Fibroblast of the conjunctiva (primary cell): Measurements from ENCODE around the gene FMO1.
A peak's percentile ranks its signal among the peaks of the same experiment; 100 is the strongest.
"Not testable (repeated sequence)": the region's sequence is repeated elsewhere in the genome, so short reads cannot be mapped to it uniquely, and the experiment has no call there.

Experiments
- DNase-seq: peaks from one replicate; pipeline ENCODE4 v3.0.0-alpha.2; 2010; ENCODE audit warnings: low read depth

The FMO1 gene

DNA sequence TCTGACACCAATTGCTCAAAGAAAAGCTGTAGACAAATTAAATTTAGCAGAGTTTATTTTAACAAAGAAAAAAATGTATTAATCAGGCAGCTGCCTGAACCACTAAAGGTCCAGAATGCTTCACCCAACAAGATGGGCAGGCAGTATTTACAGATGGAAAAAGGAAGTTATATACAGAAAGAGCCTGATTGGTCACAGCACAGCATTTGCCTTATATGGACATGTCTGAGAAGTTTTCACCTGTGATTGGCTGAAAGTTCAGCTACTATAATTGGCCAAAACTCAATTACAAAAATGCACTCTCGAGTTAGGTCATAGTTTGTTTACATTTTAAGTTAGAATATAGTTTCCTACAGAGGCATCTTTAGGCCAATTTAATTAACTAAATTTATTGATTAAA is 15.1 kb upstream of the FMO1 start:
- no peak for DNase-seq

DNA sequence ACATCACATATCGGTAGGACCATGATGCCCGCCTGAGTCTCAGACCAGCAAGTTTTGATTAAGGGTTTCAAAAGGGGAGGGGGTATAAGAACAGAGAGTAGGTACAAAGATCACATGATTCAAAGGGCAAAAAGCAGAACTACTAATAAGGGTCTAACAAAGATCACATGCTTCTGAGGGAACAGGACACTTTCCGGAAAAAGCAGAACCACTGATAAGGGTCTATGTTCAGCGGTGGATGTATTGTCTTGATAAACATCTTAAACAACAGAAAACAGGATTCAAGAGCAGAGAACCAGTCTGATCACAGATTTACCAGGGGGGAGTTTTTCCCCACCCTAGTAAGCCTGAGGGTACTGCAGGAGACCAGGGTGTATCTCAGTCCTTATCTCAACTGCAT is 12.1 kb upstream of the FMO1 start:
- not testable (repeated sequence) for DNase-seq

DNA sequence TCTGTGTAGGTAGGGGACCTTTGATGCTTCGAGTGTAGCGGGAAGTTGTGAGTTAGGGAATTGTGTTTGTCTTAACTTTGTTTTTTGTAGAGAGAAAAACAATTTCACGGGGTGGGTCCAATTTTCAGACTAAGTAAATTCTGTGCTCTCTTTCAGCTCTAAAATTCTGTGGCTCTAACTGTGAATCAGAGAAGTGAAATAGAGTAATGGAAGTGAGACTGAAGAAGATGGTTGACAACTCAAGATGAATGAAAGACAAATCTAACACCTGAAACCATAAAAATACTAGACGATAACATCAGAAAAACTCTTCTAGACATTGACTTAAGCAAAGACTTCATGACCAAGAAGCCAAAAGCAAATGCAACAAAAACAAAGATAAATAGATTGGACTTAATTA is 4.4 kb upstream of the FMO1 start:
- DNase-seq: no peak

DNA sequence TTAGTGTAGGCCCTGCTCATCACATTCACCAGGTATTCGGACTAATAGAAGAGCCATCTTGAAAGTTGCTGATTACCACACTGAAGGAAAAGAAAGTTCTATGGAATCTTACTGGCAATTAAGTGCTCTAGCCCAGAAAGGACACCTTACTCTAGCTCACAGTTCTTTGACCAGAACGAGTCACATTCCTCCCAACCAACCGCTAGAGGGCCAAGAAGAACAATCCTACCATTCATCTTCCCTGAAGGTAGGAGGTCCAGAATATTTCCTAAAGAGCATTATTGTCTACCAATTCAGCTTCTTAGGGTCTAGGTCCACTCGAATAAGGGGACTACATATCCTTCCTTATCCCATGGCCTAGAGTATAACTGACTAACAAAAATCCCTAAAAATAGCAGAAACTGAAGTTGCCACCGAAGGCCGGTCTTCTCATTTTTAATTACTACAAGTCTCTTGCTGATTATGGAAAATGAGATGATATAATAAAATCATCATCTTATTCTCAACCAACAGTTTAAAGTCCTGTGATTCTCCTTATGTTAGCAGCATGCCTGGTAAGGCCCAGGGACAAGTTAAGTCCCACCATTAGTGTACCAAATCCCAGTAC is 2.7 kb upstream of the FMO1 start:
- peak; percentile 24 for DNase-seq

DNA sequence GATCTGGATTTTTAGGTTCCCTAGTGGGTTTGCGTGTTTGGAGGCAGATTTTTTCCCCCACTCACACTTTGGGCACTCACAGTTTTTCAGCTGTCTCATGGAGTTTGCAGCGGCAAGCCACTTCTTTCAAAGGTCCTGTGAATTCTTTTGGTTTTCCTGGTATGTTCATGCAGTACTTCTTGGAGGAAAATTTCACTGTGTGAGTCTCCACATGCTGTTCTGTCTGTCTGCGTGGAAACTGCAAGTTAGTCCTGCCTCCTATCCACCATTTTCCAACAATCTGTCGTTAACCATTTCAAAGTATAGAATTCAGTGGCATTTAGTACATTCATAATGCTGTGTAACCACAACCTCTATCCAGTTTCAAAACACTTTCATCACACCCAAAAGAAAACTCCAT is 793 bp upstream of the FMO1 start:
- no peak for DNase-seq

DNA sequence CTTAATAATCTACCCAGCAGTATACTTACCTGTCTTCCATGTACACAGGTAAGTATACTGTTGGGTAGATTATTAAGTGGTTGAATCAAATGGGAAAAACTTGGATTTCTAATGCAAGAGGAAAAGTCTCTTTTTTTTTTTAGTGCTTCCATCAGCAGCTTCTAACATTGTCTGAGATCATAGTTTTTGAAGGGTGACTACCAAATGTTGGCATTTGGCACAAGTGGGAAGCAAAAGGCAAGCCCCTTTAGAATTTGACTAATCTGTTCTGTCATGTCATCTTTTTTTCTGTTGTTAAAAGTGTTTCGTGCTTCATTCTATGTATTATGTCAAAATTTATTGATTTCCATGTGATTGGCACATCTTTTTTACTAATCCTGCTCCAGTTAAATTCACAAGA is 547 bp downstream of the FMO1 start:
- DNase-seq: no peak

DNA sequence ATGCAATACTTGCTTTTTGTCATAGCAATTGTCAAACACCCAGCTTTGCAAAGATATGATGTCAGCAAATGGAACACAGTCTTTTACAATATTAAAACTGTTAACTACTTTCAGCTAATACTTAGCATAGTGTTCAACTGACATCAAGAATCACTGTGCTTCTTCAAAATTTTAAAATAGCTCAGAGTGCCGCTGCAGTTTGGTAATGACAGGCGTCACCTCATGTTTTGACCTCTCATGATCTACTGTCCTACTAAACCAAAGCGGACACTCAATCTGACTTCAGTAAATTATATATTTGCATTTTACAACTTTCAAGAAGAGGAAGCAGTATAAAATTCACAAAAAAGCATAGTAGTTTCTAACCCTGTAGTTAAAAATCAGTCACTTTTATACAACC is 2.0 kb downstream of the FMO1 start:
- no peak for DNase-seq

DNA sequence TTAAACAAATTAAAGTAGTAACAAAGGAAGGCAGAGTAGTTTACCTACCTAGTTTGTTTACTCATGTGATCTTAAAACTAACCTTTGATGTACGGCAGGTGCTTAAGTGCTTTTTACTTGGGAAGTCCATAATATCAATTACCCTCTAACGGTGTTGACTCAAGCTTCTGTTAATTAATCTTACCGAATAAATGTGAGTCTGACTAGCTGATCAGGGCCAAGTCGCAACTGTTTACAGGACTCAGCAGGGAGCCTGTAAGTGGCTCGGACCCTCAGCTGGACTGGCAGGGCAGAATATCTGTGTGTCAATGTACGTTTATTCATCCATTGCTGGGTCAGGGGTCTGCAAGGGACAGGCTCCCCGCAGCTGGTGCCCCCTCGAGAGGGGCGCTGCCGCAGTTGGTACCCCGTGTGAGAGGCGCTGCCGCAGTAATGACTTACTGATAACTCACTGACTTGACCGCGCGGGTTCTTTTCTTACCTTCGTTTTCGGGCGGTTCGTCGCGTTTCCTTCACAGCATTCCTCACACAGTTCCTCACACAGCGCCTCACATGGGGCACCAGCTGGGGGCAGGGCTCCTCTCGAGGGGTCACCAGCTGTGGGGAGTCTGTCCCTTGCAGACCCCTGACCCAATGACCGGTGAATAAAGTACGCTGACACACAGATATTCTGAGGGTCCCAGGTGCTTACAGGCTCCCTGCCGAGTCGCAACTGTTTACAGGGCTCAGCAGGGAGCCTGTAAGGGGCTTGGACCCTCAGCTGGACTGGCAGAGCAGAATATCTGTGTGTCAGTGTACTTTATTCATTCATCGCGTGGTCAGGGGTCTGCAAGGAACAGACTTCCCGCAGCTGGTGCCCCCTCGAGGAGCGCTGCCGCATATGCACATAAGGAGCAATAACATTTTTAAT is 3.0 kb downstream of the FMO1 start:
- DNase-seq: peak; percentile 18

DNA sequence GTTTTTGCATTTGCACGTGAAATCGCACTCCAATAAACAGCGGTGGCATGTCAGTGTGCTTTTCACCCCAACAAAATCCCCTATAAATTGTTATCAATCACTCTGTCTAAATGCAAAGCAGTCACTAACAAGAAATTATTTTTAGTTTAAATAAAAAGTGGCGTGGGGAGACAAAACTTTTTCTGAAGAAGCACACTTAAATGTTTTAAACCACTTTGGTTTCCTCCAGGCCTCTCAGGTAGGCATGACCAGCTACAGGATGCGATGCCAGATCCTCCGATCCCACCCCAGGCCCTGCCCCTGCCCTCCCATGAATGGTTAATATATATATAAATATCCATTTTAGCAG is 3.6 kb downstream of the FMO1 start:
- DNase-seq: no peak

DNA sequence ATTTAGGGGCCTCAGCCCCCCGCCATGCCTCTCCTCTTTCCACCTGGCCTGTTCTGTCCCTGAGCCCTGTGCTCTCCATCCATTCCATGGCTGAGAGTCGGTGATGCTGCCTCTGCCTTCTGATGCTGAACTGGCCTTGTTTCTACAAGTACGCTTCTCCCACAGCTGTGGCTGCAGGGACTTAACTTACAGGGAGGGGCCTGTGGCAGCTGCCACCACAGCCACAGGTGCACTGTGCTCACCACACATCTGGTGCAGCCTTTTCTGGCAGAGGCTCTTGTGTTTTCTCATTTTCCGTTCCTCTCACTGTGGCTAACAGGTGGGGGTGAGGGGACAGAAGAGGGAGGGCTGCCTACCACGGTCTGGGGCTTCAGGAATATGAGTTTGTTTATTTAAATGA is 4.2 kb downstream of the FMO1 start:
- DNase-seq: no peak

DNA sequence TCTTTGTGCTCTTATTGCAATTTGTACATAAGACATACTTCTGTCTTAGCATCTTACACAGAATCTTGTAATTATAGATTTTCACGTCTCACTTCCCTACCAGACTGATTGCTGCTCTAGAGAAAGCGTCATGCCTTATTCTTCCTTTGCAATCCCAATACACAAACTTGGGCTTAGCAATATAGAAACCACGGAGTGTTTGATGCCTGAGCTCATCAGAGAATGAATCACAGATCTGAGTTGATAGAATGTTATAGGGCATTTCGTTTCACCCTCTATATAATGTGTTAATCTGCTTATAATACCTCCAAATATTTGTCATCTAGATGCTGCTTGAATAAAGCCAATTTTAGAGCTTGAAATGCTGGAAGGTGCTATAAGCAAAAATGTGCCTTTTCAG is 6.6 kb downstream of the FMO1 start:
- DNase-seq: no peak

DNA sequence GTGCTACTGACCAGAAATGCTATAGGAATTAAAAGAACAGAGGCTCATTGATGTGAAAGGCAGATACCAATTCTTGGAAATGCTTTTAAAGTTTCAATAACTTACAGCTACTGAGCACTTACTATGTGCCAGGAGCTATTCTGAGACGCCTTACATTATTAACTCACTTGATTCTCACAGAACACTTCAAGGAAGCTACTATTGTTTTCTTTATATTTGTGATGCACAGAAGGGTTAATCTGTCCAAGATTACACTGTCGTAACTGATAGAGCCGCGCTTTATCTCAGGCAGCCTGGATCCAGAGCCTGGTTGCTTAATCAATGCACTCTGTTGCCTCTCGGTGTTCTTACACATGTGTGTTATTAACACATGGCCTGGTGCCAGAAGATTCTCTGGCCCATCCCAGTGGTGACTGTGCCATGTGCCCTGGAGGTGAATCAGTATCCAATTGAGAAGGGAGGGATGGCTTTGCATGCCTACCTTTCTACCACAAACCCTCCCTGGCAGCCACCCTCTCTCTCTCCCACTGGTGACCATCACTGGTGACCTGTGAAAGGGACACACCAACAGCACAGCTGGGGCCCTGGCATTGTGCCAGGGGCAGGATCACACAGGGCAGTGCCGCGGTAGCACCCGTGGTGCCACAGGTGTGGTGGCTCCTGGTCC is 8.8 kb downstream of the FMO1 start:
- peak; percentile 67 for DNase-seq

DNA sequence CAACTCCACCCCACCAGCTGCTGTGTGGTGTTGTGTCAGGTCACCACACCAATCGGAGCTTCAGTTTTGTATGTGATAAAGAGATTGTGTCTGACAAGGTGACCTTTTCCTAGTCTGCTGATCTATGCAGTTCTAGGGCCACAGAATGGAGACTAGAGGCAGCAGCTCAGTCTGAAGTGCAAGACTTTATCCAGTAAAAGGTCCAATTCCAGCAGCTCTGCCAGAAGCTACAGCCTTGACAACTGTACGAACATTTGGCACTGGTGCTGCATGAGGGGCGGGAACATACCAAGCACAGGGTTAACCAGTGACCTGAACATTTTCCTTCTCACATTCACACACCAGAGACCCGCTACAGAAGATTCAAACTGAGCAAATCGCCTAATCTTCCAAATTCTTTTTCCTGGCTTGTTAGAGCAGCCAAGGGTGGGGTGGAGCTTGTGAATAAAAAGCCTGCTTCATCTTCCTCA is 9.3 kb downstream of the FMO1 start:
- DNase-seq: peak; percentile 27

DNA sequence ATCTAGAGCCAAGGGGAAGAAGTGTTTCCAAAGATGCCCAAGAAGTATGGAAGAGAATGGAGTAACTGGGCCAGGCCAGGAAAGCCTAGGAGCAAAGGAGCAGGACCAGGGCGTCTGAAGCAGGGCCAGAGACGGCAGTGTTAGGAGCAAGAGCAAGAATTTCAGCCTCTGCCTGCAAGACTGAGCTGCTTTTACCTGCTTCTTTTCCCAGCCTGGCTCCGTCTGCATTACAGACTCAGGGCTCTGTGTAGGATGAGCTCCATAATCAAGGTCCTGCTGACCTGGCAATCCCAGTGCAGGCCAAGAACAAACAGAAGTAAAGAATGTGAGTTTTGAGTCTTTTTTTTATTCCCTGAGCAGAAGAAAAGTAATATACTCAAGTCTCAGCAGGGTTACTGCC is 10.1 kb downstream of the FMO1 start:
- DNase-seq: no peak

DNA sequence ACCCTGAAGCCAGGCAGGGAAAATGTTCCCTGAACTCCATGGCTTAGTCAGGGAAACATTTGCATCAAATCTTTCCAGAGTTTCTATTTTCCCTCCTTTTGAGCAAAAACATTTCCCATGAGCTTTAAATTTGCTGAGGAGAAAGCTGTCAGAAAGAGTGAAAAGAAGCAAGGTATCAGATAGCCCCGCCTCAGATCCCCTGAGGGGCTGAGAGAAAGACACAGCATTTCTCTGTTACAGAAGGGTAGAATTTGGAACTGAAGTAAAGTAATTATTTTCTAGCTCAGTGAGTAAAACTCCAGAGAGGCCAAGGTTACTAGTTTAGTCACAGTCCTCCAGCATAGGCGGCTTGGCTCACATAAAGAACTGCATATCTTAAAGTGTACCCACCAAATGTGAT is 10.6 kb downstream of the FMO1 start:
- DNase-seq: no peak

DNA sequence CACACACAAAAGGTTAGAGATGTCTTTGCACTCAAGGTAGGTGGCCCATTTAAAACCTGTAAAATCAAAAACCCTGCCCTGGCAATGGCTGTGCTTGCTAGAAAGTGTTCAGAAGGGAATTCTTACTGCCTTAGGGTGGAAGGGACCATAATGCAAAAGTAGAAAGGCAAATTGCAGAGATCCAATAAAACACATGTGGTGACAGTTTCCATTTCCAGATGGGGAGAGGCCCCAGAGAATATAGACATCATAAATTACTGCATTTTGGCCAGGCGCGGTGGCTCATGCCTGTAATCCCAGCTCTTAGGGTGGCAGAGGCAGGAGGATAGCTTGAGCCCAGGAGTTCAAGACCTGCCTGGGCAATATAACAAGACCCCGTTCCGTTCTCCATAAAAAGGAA is 13.0 kb downstream of the FMO1 start:
- DNase-seq: no peak

DNA sequence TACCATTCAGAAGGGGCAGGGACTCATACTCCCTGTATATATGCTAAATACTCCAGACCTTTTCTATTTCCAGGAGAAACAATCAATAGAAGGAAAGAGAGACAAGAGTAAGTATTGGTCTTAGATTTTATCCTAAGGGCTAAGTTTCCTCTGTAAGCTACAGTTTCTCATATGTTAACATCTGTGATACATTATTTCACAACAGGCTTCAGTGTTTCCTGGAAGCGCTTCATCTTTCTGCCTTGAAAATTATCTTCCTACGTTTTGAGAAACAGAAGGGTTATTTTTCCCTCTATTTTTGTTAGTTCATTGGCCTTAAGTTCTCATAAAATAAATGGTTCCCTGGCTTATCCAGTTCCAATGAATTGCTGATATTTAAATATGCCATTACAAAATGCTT is 15.6 kb downstream of the FMO1 start:
- DNase-seq: peak; percentile 32

DNA sequence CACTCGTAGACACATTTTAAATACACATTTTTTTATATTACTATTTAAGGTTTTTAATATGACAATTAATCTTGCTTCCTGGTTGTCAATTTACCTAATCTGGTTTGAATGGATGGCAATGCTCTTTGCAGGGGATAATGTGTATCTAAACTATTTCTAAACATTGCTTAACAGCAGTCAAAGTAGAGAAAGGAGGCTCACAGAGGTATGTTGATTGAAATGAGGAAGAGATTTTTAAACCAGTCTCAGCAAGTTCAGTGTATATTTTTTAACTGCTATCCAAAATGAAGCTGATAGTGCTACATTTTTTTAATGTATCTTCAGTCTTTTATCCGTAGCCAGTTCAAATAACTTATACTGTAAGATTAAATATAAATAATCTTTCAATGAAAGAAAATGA is 17.4 kb downstream of the FMO1 start:
- DNase-seq: no peak

DNA sequence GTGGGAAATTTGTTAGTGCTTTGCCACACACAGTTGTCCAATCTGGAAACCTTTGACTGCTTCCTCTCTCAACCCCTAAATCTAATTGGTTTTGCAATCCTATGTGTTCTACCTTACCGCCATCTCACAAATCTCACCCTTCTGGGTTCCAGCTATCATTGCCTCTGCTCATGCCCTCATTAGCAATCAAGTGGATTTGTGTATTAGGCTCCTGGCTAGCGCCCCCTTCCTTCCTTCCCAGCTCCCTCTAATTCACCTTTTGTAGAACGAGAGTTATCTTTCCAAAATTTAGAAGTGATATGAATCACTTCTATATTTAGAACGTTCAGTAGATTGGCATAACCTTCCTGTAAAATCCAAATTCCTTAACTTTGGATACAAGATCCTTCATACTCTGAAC is 18.6 kb downstream of the FMO1 start:
- DNase-seq: no peak

DNA sequence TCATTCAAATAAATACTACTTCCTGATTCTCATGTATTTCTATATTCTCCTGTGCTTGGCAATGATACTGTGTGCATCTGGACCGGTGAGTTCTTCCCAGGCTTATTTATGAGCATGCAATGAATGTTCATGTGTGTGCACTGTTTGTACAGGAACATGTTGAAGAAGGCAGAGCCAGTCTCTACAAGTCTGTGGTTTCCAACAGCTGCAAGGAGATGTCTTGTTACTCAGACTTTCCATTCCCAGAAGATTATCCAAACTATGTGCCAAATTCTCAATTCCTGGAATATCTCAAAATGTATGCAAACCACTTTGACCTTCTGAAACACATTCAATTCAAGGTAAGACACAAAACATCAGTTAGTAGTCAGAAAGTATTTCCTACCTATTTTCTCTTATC is 19.1 kb downstream of the FMO1 start:
- peak; percentile 21 for DNase-seq

DNA sequence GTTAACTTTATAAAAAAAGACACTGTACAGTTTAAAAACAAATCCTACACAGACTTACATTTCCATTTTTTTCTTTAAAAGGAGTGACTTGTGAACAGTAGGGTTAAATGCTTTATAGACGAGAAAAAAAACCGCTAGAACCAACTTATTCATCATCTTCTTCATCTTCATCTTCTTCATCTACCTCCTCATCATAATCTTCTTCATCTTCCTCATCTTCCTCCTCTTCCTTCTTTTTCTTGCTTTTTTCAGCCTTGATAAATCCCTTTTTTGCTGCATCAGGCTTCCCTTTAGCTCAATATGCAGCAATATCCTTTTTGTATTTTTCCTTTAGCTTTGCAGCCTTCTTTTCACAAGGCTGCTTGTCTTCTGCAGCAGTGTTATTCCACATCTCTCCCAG is 22.5 kb downstream of the FMO1 start:
- DNase-seq: no peak

DNA sequence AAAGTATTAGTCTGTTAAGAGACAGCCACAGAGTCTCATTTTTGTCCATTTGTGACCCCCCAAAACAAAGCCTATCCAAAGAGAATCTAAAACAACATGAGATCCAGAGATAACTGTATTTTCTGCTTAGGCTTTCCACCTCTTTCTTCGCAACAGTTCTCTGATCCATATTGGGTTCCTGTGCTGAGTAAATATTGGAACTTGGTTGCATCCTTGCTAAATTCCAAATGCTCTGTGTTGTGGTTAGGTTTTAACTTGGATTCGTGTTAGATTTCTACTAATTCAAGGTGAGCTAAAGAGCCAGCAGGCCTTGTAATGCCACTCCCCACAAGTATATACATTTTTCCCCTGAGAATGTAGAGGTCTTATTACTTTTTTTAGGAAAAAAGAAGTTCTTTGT is 29.2 kb downstream of the FMO1 start:
- DNase-seq: no peak

DNA sequence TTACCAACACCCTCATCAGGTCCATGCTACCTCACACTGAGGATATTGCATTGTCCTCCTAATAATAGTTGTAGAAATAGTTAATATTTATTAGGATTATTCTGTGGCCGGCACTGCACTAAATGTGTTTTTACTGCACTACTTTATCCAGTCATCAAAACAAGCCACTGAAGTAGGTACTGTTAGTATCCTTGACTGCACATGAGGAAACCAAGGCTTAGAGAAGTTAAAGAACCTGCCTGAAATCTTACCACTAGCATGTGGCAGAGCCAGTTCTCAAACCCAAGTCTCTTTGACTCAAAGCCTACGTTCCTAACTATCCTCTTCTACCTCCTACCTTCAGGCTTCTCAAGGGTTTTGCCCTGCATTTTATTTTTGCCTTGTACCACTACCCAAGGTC is 30.9 kb downstream of the FMO1 start:
- no peak for DNase-seq
